HG03432 (cell line): ENCODE data around the gene SPNS1.

Experiments used
- ATAC-seq: cut with Tn5 transposase; IDR thresholded peaks from one replicate; pipeline ENCODE4 v1.9.1; 2021; ENCODE audit warnings: mild to moderate bottlenecking, moderate library complexity; ENCODE audit not compliant: unreplicated experiment

The SPNS1 gene

GRCh38 chr16:29025218-29025617, 50.6 kb downstream of the SPNS1 start:
- ATAC-seq = no peak

GRCh38 chr16:29025735-29026134, 51.2 kb downstream of the SPNS1 start:
- ATAC-seq = no peak

- no peak for ATAC-seq
Observed at GRCh38 chr16:29028457-29029167, 54.0 kb downstream of the SPNS1 start.

- peak; percentile 75 for ATAC-seq
Observed at GRCh38 chr16:29029168-29029994, 54.8 kb downstream of the SPNS1 start.

- no peak for ATAC-seq
Observed at GRCh38 chr16:29030086-29030840, 55.7 kb downstream of the SPNS1 start.
